Fibroblast of skin of scalp (primary cell): ENCODE data around the gene STK32B.

ENCODE experiments used
- DNase-seq: peaks from one replicate; pipeline ENCODE4 v3.0.0-alpha.2; 2013

Gene STK32B

DNA sequence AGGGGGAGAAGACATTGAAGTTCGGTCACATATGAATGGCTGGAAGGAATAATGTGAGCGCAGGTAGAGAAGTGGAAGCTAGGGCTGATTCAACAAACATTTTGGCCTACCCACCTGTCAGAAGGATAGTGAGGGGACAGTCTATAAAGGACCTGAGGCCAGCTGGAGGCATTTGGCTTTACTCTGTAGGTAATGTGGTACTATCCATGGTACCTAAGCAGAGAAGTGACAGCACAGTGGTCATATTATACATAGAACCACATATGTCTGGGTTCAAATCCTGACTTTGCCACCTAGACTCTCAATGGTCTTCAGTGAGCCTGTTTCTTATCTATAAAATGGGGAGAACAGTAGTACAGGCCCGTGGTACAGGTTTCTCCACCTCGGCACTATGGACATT lies 400.0 kb downstream of the STK32B start:
- DNase-seq, result no peak

DNA sequence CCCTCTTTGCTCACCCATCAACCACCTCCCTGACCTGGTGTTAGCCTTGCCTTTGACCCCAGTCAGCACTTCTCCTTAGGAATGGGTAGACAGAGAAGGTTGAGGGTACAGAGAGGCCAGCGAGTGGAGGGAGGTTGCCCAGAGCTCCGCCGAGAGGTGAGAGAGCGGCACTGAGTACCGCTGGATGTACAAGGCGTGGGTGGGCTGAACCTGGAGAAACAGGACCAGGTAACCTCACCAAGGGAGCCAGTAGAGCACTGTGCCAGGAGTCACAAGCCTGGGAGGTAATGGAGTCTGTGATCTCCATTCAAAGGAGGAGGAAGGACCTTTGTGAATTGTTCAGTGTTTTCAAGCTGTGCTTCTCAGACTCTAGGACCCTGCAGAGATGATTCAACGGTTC lies 400.9 kb downstream of the STK32B start:
- no peak for DNase-seq

DNA sequence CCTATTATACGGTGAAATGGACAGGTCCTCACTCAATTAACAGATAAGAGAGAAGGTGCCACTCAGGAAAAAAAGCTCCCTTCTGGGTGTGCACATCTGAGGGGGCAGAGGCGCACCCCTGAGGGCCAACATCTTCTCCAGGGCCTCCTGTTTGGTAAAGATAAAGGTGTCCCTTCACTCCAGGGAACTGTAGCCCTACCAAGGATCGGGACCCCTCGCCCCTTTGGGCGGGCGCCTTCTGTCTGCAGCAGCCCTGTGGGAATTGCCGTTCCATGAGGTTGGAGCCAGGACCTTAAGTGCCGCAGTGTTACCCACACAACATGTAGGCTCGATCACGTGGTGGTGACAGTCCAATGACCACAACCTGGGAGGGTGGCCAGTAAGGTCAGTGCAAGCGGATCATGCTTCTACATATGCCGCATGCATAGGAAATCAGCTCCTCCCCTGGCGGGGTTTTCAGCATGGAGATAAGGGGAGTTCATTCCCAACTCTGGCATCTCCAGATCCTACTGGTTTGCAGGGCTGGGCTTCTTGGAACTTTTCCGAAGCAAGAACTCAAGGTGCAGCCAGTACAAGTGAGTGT lies 403.8 kb downstream of the STK32B start:
- no peak for DNase-seq

DNA sequence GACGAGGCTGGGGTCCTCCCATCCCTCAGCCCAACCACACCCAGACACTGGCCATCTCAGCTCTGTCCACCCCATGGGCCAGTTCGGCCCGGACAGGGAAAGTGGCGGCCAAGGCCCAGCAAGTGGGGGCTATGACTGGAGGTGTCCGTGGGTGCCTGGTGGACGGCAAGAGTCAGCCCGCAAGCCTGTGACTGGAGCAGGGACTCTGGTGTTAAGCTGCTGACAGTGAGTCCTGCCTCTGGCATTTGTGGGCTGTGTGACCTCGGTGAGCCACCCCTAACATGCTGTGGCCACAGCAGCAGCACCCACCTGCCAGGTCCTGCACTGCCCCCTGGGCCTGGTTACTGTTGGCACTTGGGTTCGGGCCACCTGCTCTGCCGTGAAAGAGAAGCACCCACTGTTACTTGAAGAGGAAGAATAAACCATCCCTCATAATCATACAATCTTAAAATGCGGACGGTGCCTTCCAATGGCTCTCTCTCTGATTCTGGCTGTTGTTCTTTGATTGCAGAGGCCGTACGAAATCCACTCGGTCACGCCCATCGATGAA lies 405.1 kb downstream of the STK32B start:
- no peak for DNase-seq

DNA sequence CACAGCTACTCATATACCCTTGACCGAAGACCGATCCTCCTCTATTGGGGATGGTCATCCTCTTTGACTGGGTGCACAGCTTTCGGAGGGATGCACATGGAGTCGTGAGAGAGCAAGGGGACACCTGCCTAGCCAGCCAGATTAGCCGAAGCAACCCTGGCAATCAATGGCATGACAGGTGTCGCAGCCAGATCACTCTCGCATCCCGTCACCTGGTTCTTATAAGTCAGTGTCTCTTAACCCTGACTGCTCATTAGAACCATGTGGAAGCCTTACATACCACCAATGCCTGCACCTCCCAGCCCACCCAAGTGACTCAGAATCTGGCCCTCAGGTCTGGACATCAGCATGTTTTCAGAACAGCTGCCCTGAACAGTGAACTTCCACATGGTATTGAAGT lies 407.4 kb downstream of the STK32B start:
- DNase-seq, result no peak

DNA sequence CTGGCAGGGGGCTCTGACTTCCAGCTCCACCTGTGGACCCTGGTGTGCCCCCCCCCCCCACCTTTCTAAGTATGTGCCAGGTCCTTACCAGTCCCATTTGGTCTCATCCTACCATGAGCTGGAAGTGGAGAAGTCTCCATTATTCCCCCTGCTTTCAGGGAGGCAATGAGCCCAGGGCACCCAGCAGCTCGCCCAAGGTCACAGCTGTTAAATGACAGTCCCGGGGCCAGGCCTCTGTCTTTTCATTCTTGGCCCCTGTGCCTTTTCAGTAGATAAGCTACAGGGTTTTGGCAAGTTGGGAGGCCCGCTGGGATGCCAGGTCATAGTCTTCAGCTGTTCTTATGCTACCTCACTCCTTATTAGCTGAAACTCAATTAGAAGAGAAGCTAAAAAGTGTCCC lies 408.0 kb downstream of the STK32B start:
- DNase-seq, result no peak

DNA sequence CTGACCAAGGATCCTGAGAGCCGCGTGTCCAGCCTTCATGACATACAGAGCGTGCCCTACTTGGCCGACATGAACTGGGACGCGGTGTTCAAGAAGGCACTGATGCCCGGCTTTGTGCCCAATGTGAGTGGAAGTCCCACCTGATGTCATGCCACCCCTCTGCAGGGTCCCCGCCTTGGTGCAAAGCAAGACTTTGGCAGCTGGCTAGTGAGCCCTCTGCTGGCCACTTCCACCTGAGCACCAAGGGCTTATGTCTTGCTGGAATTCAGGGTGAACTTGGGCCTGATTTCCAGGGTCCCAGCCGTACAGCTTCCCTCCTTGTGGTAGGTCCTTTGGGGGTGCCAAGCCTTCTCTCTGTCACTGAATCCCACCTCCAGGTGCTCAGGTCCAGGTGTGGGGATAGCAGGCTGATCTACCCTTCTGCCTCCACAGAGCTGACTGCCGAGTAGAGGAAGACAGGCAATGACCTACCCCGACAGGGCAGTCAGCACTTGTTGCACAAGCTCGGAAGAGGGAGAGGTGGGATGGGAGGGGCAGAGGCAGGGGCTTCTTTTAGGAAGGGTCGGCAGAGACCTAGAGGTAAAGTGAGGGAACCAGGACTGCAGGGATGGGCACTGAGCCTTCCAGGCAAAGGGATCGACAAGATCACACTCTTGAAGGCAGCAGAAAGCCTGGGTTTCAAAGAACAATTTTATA lies 409.0 kb downstream of the STK32B start:
- peak; percentile 46 for DNase-seq

DNA sequence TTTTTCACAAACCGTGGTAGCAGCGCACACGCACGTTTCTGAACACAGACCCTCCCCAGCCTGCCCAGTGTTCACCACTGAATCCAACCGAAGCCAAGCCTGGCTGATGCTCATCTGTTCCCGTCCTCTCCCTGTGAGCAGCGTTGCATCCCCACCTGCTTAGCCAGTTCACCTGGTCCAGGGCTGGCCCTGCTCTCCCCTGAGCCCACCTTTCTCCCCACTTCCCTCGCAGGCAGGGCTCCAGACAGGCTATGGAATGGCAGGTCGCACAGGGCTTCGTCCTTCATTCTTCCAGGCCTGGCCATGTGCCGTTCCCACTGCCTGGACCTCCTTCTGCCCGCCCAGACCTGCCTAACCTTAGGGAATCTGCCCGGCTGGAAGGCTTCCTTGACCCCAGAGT lies 410.2 kb downstream of the STK32B start:
- no peak for DNase-seq

DNA sequence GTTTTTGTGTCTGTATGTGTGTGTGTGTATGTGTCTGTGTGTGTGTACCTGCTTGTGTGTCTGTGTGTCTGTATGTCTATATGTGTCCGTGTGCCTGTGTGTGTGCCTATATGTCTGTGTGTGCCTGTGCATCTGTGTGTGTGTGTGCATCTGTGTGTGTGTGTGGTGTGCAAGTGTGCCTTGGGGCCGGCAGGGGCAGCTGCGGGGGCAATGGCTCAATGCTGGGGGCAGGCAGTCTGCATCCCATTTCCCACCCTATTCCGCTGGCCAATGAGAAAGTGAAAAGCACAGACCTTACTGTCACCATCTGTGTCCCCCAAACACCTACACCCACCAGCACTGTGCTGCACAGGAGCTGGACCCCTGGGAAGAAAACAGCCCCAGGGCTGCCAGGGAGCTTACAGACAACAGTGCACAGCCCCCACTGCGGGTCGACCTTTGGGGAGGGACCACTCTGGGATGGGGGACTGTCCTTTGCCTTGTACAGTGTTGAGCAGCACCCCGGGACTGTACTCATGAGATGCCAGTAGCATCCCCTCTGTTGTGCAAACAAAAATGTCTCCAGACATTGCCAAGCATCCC lies 411.1 kb downstream of the STK32B start:
- no peak for DNase-seq

DNA sequence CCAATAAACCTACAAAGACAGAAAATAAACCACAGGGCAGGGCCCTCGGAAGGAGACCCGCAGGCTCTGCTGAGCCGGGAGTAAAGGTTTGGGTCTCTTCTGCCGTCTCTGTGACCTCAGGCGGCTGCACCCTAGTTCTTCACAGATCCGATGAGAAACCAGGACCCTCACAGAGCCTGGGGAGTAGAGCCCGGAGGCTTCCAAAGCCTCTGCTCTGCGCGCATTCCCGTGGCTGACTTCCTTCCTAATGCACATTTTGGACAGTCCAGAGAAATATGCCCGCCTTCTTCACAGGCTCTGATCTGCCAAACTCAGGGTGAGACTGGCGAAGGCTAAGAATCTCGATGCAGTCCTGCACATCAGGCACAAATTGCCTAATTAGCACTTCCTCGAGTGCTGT lies 411.6 kb downstream of the STK32B start:
- DNase-seq, result no peak

DNA sequence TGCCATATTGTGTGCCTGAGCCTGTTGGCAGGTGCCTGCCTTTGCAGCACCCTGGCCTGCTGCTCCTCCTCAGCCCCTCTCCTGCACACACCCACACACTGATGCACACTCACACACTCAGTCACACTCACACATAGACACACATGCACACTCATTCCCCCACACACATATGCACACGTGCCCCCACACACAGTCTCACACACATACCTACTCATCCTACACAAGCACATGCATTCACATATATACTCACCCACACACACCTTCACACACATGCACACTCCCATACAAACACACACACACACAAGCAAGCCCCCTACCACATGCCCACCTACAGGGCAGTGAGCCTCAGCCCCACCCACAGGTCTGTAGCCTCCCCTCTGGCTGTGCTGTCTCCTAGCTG lies 412.1 kb downstream of the STK32B start:
- DNase-seq, result no peak

DNA sequence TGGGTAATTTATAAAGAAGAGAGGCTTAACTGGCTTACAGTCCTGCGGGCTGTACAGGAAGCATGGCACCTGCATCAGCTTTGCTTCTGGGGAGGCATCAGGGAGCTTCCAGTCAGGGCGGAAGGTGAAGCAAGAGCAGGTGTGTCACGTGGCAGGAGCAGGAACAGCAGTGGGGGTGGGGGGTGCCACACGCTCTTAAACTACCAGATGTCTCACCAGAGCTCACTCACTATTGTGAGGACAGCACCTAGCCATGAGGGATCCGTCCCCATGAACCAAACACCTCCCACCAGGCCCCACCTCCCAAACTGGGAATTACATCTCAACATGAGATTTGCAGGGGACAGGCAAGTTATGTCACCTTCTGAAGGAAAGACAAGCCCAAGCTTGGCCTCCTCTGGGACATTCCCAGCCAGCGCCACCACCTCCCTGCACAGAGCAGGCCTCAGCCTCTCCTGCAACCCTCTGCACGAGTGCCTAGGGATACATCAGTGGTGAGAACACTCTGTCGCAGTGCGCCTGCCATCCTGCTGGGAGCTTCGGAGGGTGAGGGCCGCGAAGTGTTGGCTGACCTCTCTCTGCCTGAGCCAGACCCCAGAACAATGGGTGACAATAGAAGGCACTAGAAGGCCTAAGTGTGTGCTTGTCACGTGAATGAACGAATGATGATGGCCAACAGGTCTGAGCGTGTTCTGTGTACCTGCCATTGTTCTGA lies 412.8 kb downstream of the STK32B start:
- DNase-seq, result no peak

DNA sequence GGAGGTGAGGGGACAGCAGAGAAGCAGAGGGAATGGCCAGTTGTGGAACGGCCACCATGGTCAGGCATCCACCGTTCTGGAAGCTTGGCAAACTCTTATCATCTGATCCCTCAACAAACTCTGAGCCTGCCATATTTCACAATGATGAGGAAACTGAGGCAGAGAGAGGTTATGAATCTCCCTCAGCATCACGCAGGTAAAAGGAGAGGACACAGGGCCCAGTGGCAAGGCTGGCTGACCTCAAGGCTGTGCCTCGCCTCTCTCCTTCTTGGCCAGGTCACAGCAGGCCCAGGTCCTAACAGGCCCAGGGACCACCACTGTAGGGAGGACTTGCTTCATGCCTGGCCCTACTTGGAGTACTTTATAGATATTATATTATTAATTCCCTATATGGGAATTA lies 414.2 kb downstream of the STK32B start:
- no peak for DNase-seq

DNA sequence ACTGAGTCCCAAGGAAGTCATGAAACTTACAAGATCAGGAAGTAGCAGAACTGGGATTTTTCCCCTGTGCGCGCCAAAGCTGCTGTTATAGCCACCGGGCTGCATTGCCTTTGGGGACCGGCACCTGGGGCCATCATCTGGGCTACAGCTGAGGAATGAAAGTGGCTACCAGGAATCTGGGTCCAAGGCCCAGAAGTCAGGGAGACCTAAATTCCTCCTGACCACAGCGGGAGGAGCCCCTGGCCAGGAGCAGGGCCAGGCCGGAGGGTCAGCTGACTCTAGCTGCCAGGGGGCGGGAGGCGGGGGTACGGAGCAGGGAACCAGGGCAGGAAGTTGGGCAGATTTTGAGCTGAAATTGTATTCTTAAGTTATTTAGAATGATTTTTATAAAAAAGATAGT lies 414.7 kb downstream of the STK32B start:
- DNase-seq, result no peak

DNA sequence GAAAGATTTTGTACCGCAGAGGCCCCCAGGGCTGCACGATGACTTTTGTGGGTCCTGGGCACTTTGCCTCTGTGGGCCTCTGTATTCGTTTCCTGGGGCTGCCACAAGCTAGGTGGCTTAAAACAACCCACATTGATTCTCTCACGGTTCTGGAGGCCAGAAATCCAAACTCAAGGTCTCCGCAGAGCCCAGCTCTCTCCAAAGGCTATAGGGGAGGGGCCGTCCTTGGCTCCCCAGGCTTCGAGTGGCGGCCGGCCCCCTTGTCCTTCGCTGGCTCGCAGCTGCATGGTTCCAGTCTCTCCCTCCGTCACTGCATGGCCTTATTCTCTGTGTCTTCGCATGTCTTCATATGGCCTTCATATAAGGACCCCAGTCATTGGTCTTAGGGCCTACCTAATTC lies 415.8 kb downstream of the STK32B start:
- no peak for DNase-seq

DNA sequence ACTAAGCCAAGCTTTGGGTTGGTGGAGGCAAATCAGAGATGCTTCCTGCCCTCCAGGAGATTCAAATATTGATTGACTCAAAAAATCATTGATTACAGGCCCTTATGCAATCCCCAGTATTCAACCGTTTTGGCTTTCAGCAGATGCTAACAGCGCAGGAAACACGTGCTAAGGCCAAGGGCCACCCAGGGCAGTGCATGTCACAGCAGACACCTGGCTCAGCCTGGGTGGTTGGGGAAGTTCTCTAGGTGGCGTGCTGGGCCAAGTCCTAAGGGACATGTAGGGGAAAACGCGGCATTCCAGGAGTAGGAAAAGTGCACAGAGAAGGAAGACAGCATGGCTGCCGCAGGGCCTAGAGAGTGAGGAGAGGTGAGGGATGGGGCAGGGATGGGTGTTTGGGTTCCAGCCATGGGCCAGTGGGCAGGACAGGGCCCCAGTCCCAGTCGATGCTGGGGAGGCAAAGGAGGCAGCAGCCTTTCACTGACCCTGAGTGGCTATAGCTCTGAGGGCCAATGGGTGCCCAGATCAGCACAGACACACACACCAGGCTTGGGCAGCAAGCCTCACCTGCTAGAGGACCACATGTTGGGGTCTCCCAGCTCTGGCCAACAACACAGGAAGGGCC lies 418.0 kb downstream of the STK32B start:
- no peak for DNase-seq

DNA sequence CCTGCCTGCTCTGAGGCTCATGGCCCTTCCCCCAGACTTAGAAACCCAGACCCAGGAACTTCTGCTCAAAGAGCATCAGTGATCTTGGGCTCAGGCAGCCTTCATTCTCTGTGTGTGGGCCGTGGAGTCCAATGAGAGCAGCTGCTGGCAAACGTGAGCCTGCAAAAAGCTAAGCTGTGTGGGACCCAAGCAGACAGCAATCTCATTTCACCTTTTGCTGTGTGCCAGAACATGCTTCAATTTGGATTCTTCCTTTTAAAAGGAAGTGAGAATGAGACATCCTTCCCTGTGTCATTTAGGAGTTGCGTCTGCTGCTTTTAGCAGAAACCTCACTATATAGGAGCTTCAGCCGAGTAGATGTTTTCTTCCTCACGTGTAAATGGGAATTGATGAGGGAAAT lies 418.6 kb downstream of the STK32B start:
- DNase-seq, result no peak

DNA sequence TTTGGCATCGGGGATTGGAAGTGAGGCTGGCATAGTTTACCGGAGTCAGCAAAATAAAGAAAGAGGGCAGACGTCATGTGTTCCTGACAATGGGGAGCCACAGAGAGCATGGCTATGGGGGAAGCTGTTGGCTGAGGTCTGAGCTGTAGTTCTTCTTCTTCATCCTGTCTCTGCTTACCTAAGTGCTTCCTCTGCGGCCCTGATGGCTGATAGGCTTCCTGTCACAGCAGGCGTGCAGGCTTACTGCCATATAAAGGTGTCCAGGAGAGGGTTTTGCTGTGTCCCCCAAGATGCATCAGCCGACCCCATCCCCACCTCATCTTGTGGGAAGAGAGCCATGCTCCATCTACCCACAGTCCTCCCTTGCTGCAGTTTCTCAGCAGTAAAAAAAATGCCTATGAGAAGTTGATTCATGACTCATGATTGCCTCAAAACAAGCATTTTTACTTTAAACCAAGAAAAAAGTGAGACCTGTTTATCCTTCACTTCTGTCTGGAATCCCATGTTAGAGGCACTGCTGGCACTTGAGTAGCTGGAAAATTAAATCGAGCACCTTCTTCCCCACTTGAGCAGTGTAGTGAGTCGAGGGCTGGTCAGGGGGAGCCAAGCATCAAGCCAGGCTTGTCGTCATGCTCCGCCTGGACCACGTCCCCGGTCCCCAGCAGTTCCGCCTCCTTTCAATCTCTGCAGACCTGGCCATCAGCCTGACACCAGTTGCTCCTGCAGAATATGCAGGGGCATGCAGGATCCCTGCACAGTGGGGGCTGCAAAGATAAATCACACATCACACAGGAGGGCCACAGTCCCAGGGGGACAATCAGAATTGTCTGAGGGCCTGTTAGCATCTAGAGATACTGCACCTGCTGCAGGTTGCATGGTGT lies 419.3 kb downstream of the STK32B start:
- no peak for DNase-seq

DNA sequence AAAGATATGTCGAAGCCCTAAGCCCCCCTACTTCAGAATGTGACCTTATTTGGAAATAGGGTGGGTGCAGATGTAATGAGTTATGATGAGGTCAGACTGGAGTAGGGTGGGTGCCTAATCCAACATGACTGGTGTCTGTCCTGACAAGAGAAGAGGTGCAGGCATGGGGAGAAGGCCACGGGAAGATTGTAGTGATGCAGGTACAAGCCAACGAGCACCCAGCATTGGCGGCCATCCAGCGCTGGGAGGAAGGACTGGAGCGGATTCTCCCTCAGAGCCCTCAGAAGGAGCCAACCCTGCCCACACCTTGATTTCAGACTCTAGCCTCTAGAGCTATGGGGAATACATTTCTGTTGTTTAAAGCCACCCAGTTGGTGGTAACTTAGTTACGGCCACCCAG lies 419.9 kb downstream of the STK32B start:
- DNase-seq, result no peak

DNA sequence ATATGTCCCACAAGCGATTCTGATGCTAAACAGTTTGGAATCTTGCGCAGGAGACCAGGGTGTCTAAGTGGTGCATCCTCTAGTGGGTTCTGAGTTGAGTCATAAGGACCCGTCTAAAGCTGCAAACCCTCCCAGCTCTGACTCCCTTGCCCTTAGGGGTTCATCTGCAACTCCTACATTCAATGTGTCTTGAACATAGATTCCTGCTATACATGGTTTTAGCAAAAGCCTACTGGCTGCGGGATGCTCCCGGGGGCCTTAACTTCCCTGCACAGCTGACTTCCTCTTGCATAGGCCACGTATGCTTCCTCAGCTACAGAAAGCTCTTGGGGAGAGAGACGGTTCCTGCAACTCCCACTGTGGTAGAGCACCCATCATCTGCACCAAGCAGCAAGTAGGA lies 420.4 kb downstream of the STK32B start:
- no peak for DNase-seq

DNA sequence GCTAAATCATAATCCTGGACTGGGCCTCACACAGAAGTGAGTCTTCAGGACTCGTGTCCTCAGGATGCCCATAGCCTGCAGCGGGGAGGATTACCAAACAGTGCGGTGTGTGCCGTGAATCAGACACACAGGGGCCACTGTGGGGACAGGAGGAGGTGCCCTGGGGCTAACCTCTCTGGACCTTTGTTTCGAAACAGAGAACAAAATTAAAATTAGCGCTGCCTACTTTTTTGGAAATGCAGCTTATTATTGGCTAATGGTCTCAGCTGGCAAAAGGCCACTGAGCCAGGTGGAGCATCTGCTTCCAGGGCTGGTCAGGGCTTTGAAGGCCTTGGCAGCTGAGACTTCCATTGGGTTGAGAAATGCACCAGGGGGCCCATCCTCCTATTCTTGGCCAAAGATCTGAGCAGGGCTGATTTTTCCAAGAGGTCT lies 420.9 kb downstream of the STK32B start:
- DNase-seq, result no peak

DNA sequence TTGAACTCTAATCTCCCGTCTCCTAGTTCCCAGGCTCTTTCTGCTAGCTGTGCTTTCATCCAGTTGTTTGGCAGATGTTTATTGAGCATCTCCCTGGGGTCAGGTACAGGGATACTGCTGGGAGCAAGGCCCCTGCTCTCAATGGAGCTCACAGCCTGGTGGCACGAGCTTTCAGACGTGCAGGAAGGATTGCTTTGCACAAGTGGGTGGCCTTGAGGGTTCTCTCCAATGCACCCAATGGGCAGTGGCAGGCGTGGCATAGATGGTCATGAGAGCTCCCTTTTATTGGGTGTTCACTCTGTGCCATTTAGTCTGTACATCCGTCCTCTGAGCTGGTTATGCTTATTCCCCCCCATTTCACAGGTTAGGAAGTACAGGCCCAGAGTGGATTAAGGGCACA lies 421.8 kb downstream of the STK32B start:
- DNase-seq, result no peak
